H9 (cell line): Measurements from ENCODE around the gene FOXP2. TPM values are rescaled to one million over a fixed set of nuclear protein-coding genes. Genes with fewer than 3 reads are reported as not detected.

Source experiments
- DNase-seq: peaks from one replicate; pipeline ENCODE4 v3.0.0-alpha.2; 2017
- H2AFZ ChIP-seq: one replicate; pipeline ENCODE4 v1.6.1; 2013; ENCODE audit warnings: mild to moderate bottlenecking, low read length, control low read depth, moderate library complexity
- H2AK5ac ChIP-seq: 2 replicates; pipeline ENCODE4 v1.6.1; 2013; ENCODE audit warnings: low read length, control low read depth, mixed read lengths; ENCODE audit not compliant: insufficient read length
- H2BK120ac ChIP-seq: one replicate; pipeline ENCODE4 v1.6.1; 2013; ENCODE audit warnings: low read depth, mild to moderate bottlenecking, low read length, control low read depth, inconsistent platforms; ENCODE audit not compliant: poor library complexity, severe bottlenecking
- H2BK12ac ChIP-seq: 2 replicates; pipeline ENCODE4 v1.6.1; 2013; ENCODE audit warnings: low read length, control low read depth, mixed read lengths, low read depth; ENCODE audit not compliant: insufficient read length
- H2BK15ac ChIP-seq: 2 replicates; pipeline ENCODE4 v1.6.1; 2013; ENCODE audit warnings: low read depth, low read length, control low read depth
- H2BK20ac ChIP-seq: one replicate; pipeline ENCODE4 v1.6.1; 2013; ENCODE audit warnings: low read depth, mild to moderate bottlenecking, low read length, control low read depth, inconsistent platforms; ENCODE audit not compliant: poor library complexity, severe bottlenecking
- H2BK5ac ChIP-seq: 2 replicates; pipeline ENCODE4 v1.6.1; 2013; ENCODE audit warnings: low read length, control low read depth, mixed read lengths; ENCODE audit not compliant: insufficient read length
- H3K14ac ChIP-seq: 2 replicates; pipeline ENCODE4 v1.6.1; 2013; ENCODE audit warnings: low read length, control low read depth; ENCODE audit not compliant: insufficient read depth
- H3K18ac ChIP-seq: 2 replicates; pipeline ENCODE4 v1.6.1; 2013; ENCODE audit warnings: low read depth, mild to moderate bottlenecking, mixed read lengths, low read length, control low read depth; ENCODE audit not compliant: insufficient read length
- H3K23ac ChIP-seq: 2 replicates; pipeline ENCODE4 v1.6.1; 2013; ENCODE audit warnings: low read length, control low read depth, mixed read lengths, low read depth; ENCODE audit not compliant: insufficient read length
- H3K23me2 ChIP-seq: 2 replicates; pipeline ENCODE4 v1.6.1; 2013; ENCODE audit warnings: low read depth, mild to moderate bottlenecking, mixed read lengths, low read length, control low read depth; ENCODE audit not compliant: insufficient read length, poor library complexity, severe bottlenecking
- H3K27ac ChIP-seq: 2 replicates; pipeline ENCODE4 v1.5.1; 2013; ENCODE audit warnings: low read length, control low read depth, mixed read lengths, low read depth; ENCODE audit not compliant: insufficient read length
- H3K27me3 ChIP-seq: 2 replicates; pipeline ENCODE4 v1.6.1; 2013; ENCODE audit warnings: low read length, control low read depth, inconsistent platforms; ENCODE audit not compliant: insufficient read depth
- H3K4ac ChIP-seq: 2 replicates; pipeline ENCODE4 v1.6.1; 2013; ENCODE audit warnings: low read depth, mild to moderate bottlenecking, control low read depth, inconsistent platforms, low read length, moderate library complexity
- H3K4me1 ChIP-seq: 2 replicates; pipeline ENCODE4 v1.6.1; 2013; ENCODE audit warnings: low read length, control low read depth, inconsistent platforms; ENCODE audit not compliant: insufficient read depth
- H3K4me2 ChIP-seq: 2 replicates; pipeline ENCODE4 v1.6.1; 2013; ENCODE audit warnings: low read length, control low read depth, mixed read lengths; ENCODE audit not compliant: insufficient read length, insufficient read depth
- H3K56ac ChIP-seq: 2 replicates; pipeline ENCODE4 v1.6.1; 2013; ENCODE audit warnings: low read depth, mild to moderate bottlenecking, mixed read lengths, low read length, control low read depth; ENCODE audit not compliant: insufficient read length
- H3K79me1 ChIP-seq: 2 replicates; pipeline ENCODE4 v1.6.1; 2013; ENCODE audit warnings: low read depth, mild to moderate bottlenecking, moderate library complexity, low read length, control low read depth, inconsistent platforms; ENCODE audit not compliant: insufficient read depth, poor library complexity, severe bottlenecking
- H3K79me2 ChIP-seq: 2 replicates; pipeline ENCODE4 v1.6.1; 2013; ENCODE audit warnings: low read length, control low read depth, inconsistent platforms; ENCODE audit not compliant: insufficient read depth
- H3K9ac ChIP-seq: 2 replicates; pipeline ENCODE4 v1.6.1; 2013; ENCODE audit warnings: low read length, control low read depth, mixed read lengths; ENCODE audit not compliant: insufficient read length; ENCODE audit errors: extremely low read depth
- H3K9me3 ChIP-seq: one replicate; pipeline ENCODE4 v1.6.1; 2013; ENCODE audit warnings: low read depth, low read length, inconsistent platforms; ENCODE audit not compliant: control insufficient read depth
- H3T11ph ChIP-seq: one replicate; pipeline ENCODE4 v1.6.1; 2013; ENCODE audit warnings: mild to moderate bottlenecking, low read length, control low read depth, inconsistent platforms
- H4K20me1 ChIP-seq: one replicate; pipeline ENCODE4 v1.6.1; 2013; ENCODE audit not compliant: control insufficient read depth, insufficient read length, insufficient read depth
- H4K5ac ChIP-seq: 2 replicates; pipeline ENCODE4 v1.6.1; 2013; ENCODE audit warnings: low read depth, mild to moderate bottlenecking, mixed read lengths, low read length, control low read depth; ENCODE audit not compliant: insufficient read length
- H4K8ac ChIP-seq: replicated peaks from 2 replicates; pipeline ENCODE4 v1.6.1; 2013; ENCODE audit warnings: low read length, control low read depth, mixed read lengths, low read depth; ENCODE audit not compliant: insufficient read length
- H4K91ac ChIP-seq: 2 replicates; pipeline ENCODE4 v1.6.1; 2013; ENCODE audit warnings: low read depth, mild to moderate bottlenecking, moderate library complexity, mixed read lengths, low read length, control low read depth; ENCODE audit not compliant: insufficient read length
- H3K27ac Mint-ChIP-seq, 3 experiments: 2 replicates in 2 of 3; 3 replicates in 1 of 3; pipeline ENCODE4 v1.8.0; 2020 to 2021; ENCODE audit warnings: mixed read lengths in 3 of 3, mild to moderate bottlenecking in 1 of 3, moderate library complexity in 1 of 3
- H3K27me3 Mint-ChIP-seq: 2 replicates; pipeline ENCODE4 v1.8.0; 2021; ENCODE audit warnings: low read depth, mild to moderate bottlenecking, moderate library complexity, mixed read lengths
- H3K36me3 Mint-ChIP-seq, 3 experiments: 2 replicates in 2 of 3; 3 replicates in 1 of 3; pipeline ENCODE4 v1.8.0; 2020 to 2021; ENCODE audit warnings: low read depth in 3 of 3, mixed read lengths in 3 of 3; ENCODE audit not compliant: insufficient read depth in 1 of 3
- H3K4me1 Mint-ChIP-seq, 2 experiments: 2 replicates each; pipeline ENCODE4 v1.8.0; 2020; ENCODE audit warnings: mixed read lengths in 2 of 2
- H3K4me3 Mint-ChIP-seq, 2 experiments: 2 replicates in 1 of 2; 3 replicates in 1 of 2; pipeline ENCODE4 v1.8.0; 2020 to 2021; ENCODE audit warnings: mild to moderate bottlenecking in 2 of 2, mixed read lengths in 2 of 2, moderate library complexity in 1 of 2
- H3K9me3 Mint-ChIP-seq, 2 experiments: 2 replicates in 1 of 2; 3 replicates in 1 of 2; pipeline ENCODE4 v1.8.0; 2020; ENCODE audit warnings: mild to moderate bottlenecking in 2 of 2, mixed read lengths in 2 of 2, moderate library complexity in 1 of 2
- CTCF ChIP-seq: fragments of 200-600 bp; sonication (generic); conservative IDR thresholded peaks from 3 replicates; pipeline ENCODE4 v1.8.0; 2021; ENCODE audit warnings: antibody characterized with exemption, mild to moderate bottlenecking
- total RNA-seq: library from RNA; stranded (reverse); gene quantifications from 2 replicates; pipeline ENCODE4 v1.2.1, GENCODE V29; 2021

The FOXP2 gene
- total RNA-seq, 1 experiment from 2014 or later = not detected

GRCh38 chr7:114650491-114650890 lies 235.9 kb downstream of the FOXP2 start:
- DNase-seq = no peak
- Mint-ChIP-seq H3K27me3 (no peaks in the 10 kb centered on the region), H3K27ac (no peak overlapping the region), H3K4me1 (peaks cover 17 to 24% of the 10 kb centered on the region in 2 experiments), H3K4me3 (no peak overlapping the region), H3K36me3 (no peaks in the 10 kb centered on the region), H3K9me3 (no peaks in the 10 kb centered on the region)
- H3K27me3 ChIP-seq = no peaks in the 10 kb centered on the region
- H2AK5ac ChIP-seq = no peak overlapping the region
- no peak overlapping the region for H3K14ac ChIP-seq
- no peak overlapping the region for H3K4ac ChIP-seq
- H3K9ac ChIP-seq = no peak overlapping the region
- H2AFZ ChIP-seq = no peak overlapping the region
- no peak overlapping the region for H3K4me2 ChIP-seq
- no peak overlapping the region for H4K5ac ChIP-seq
- no peaks in the 10 kb centered on the region for H4K20me1 ChIP-seq
- no peak overlapping the region for H2BK20ac ChIP-seq
- no peak overlapping the region for H3K18ac ChIP-seq
- H2BK5ac ChIP-seq = no peak overlapping the region
- H3K79me1 ChIP-seq = no peaks in the 10 kb centered on the region
- no peak overlapping the region for H3T11ph ChIP-seq
- H3K27ac ChIP-seq = no peak overlapping the region
- no peak overlapping the region for H3K56ac ChIP-seq
- no peak overlapping the region for H2BK120ac ChIP-seq
- no peaks in the 10 kb centered on the region for H3K9me3 ChIP-seq
- TF ChIP-seq CTCF = no peak
- no peaks in the 10 kb centered on the region for H3K23me2 ChIP-seq
- H3K79me2 ChIP-seq = no peaks in the 10 kb centered on the region
- no peak overlapping the region for H2BK15ac ChIP-seq
- H4K8ac ChIP-seq = no peak overlapping the region
- no peak overlapping the region for H3K23ac ChIP-seq
- no peak overlapping the region for H2BK12ac ChIP-seq
- no peak overlapping the region for H4K91ac ChIP-seq
- H3K4me1 ChIP-seq = peaks cover 8% of the 10 kb centered on the region
